Measurements from ENCODE around the gene TFAP2C.
"Not testable (repeated sequence)": the region's sequence is repeated elsewhere in the genome, so short reads cannot be mapped to it uniquely, and the experiment has no call there.

Gene TFAP2C

DNA sequence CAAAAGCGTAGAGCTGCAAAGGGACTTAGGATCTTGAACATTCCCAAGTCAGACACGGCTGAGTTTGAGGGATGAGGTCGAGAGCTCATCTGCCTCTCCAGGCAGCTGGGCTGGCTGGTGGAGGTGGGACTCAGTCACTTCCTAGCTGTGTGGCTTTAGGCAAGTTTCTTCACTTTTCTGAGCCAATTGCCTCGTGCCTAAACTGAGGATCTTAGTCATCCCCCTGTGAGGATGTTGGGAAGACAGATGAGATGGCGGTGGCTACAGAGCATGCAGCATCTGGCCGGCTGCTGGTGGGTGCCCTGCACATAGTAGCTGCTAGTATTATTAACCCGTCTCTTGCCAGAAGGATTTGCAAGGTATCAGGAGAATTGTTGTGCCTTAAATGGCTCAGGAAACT, 27.5 kb downstream of the TFAP2C start:
- Histone ChIP-seq H3K9me3 (ENCODE audit: insufficient read depth, low read length) (no peaks in the 10 kb centered on the region), H3K4me1 (ENCODE audit: insufficient read depth, insufficient read length) (peaks cover 6% of the 10 kb centered on the region), H3K9ac (ENCODE audit: insufficient read length, low read depth) (no peak overlapping the region), H3K36me3 (ENCODE audit: insufficient read depth, insufficient read length, low read length) (no peaks in the 10 kb centered on the region), H3K27me3 (ENCODE audit: insufficient read depth, insufficient read length) (no peaks in the 10 kb centered on the region), H3K4me3 (ENCODE audit: insufficient read length, low read depth) (no peak overlapping the region)
- no peak for DNase-seq (ENCODE audit: low read depth, low spot score)
- TF ChIP-seq YY1 (IDR thresholded peaks at IDR 0.05; ENCODE audit: insufficient read depth, insufficient read length) (no peak), ZNF274 (IDR thresholded peaks at IDR 0.05; ENCODE audit: low read depth, low read length) (no peak), SUZ12 (IDR thresholded peaks at IDR 0.05; ENCODE audit: extremely low read depth, insufficient read depth, insufficient read length) (no peak)

- Histone ChIP-seq H3K9me3 (ENCODE audit: insufficient read depth, low read length) (no peaks in the 10 kb centered on the region), H3K9ac (ENCODE audit: insufficient read length, low read depth) (no peak overlapping the region), H3K4me1 (ENCODE audit: insufficient read depth, insufficient read length) (peaks cover 6% of the 10 kb centered on the region), H3K27me3 (ENCODE audit: insufficient read depth, insufficient read length) (no peaks in the 10 kb centered on the region), H3K4me3 (ENCODE audit: insufficient read length, low read depth) (no peak overlapping the region), H3K36me3 (ENCODE audit: insufficient read depth, insufficient read length, low read length) (no peaks in the 10 kb centered on the region)
- no peak for DNase-seq (ENCODE audit: low read depth, low spot score)
- TF ChIP-seq ZNF274 (IDR thresholded peaks at IDR 0.05; ENCODE audit: low read depth, low read length) (no peak), SUZ12 (IDR thresholded peaks at IDR 0.05; ENCODE audit: extremely low read depth, insufficient read depth, insufficient read length) (no peak), YY1 (IDR thresholded peaks at IDR 0.05; ENCODE audit: insufficient read depth, insufficient read length) (no peak)
These were observed 28.8 kb downstream of the TFAP2C start for GRCh38 chr20:56657879-56658278.

DNA sequence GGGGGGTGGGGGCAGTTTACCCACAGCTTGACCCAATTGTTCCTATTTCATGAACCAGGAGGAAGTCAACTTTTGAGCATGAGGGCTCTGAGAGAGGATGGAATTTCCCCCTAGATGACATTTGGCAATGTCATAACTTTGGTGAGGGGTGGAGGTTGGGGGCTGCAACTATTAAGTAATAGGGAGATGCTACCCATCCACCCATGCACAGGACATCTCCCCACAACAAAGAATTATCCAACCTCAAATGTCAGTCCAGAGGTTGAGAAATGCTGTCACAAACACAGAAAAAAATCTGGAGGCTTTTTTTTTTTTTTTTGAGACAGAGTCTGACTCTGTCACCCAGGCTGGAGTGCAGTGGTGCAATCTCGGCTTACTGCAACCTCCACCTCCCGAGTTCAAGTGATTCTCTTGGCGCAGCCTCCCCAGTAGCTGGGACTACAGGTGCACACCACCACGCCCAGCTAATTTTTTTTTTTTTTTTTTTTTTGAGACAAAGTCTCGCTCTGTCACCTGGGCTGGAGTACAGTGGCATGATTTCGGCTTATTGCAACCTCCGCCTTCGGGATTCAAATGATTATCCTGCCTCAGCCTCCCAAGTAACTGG, 29.3 kb downstream of the TFAP2C start:
- H3K9ac ChIP-seq (ENCODE audit: insufficient read length, low read depth); DNase-seq (ENCODE audit: low read depth, low spot score); H3K4me3 ChIP-seq (ENCODE audit: insufficient read length, low read depth); H3K36me3 ChIP-seq (ENCODE audit: insufficient read depth, insufficient read length, low read length); H3K4me1 ChIP-seq (ENCODE audit: insufficient read depth, insufficient read length); H3K27me3 ChIP-seq (ENCODE audit: insufficient read depth, insufficient read length); H3K9me3 ChIP-seq (ENCODE audit: insufficient read depth, low read length): not testable (repeated sequence)

DNA sequence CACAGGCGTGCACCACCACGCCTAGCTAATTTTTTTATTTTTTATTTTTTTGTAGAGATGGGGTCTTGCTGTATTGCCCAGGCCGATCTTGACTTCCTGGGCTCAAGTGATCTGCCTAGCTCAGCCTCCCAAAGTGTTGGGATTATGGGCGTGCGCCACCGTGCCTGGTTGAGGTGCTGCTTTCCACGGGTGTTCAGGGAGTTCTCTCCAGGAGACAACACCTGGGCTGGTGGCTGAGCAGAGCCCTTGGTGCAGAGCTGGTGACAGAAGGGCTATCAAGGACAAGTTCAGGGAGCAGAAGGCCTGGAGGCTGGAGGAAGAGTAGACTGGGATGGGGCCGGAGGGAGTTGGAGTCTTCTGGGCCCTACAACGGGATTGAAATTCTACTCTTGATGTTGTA, 34.6 kb downstream of the TFAP2C start:
- Histone ChIP-seq H3K9ac (ENCODE audit: insufficient read length, low read depth) (no peak overlapping the region), H3K4me1 (ENCODE audit: insufficient read depth, insufficient read length) (peaks cover 9% of the 10 kb centered on the region), H3K27me3 (ENCODE audit: insufficient read depth, insufficient read length) (no peaks in the 10 kb centered on the region), H3K4me3 (ENCODE audit: insufficient read length, low read depth) (no peak overlapping the region), H3K9me3 (ENCODE audit: insufficient read depth, low read length) (no peaks in the 10 kb centered on the region), H3K36me3 (ENCODE audit: insufficient read depth, insufficient read length, low read length) (no peaks in the 10 kb centered on the region)
- no peak for TF ChIP-seq YY1 (IDR thresholded peaks at IDR 0.05; ENCODE audit: insufficient read depth, insufficient read length)
- TF ChIP-seq ZNF274 (IDR thresholded peaks at IDR 0.05; ENCODE audit: low read depth, low read length): no peak
- no peak for TF ChIP-seq SUZ12 (IDR thresholded peaks at IDR 0.05; ENCODE audit: extremely low read depth, insufficient read depth, insufficient read length)
- no peak for DNase-seq (ENCODE audit: low read depth, low spot score)

- H3K27me3 ChIP-seq (ENCODE audit: insufficient read depth, insufficient read length): no peaks in the 10 kb centered on the region
- no peak overlapping the region for H3K9ac ChIP-seq (ENCODE audit: insufficient read length, low read depth)
- H3K36me3 ChIP-seq (ENCODE audit: insufficient read depth, insufficient read length, low read length): no peaks in the 10 kb centered on the region
- H3K4me1 ChIP-seq (ENCODE audit: insufficient read depth, insufficient read length): peaks cover 7% of the 10 kb centered on the region
- H3K4me3 ChIP-seq (ENCODE audit: insufficient read length, low read depth): no peak overlapping the region
- TF ChIP-seq SUZ12 (IDR thresholded peaks at IDR 0.05; ENCODE audit: extremely low read depth, insufficient read depth, insufficient read length): no peak
- no peak for TF ChIP-seq ZNF274 (IDR thresholded peaks at IDR 0.05; ENCODE audit: low read depth, low read length)
- TF ChIP-seq YY1 (IDR thresholded peaks at IDR 0.05; ENCODE audit: insufficient read depth, insufficient read length): no peak
- no peaks in the 10 kb centered on the region for H3K9me3 ChIP-seq (ENCODE audit: insufficient read depth, low read length)
- DNase-seq (ENCODE audit: low read depth, low spot score): no peak
These were observed 35.7 kb downstream of the TFAP2C start for GRCh38 chr20:56664796-56665195.

DNA sequence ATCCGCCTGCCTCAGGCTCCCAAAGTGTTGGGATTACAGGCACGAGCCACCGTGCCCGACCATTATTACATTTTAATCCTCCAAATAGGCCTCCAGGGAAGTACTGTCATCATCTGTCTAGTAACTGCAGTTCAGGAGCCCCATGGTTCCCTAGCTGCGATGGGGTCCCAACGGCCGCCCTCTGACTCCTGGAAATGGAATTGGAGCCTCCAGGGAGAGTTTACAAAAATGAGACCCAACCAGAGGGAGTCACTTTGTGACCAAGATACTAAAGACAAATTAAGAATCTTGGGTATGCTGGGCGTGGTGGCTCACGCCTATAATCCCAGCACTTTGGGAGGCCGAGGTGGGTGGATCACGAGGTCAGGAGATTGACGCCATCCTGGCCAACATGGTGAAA, 36.7 kb downstream of the TFAP2C start:
- Histone ChIP-seq H3K9me3 (ENCODE audit: insufficient read depth, low read length) (no peaks in the 10 kb centered on the region), H3K9ac (ENCODE audit: insufficient read length, low read depth) (no peak overlapping the region), H3K27me3 (ENCODE audit: insufficient read depth, insufficient read length) (no peaks in the 10 kb centered on the region), H3K4me1 (ENCODE audit: insufficient read depth, insufficient read length) (peaks cover 6% of the 10 kb centered on the region), H3K4me3 (ENCODE audit: insufficient read length, low read depth) (no peak overlapping the region), H3K36me3 (ENCODE audit: insufficient read depth, insufficient read length, low read length) (no peaks in the 10 kb centered on the region)
- DNase-seq (ENCODE audit: low read depth, low spot score): no peak
- TF ChIP-seq SUZ12 (IDR thresholded peaks at IDR 0.05; ENCODE audit: extremely low read depth, insufficient read depth, insufficient read length) (no peak), ZNF274 (IDR thresholded peaks at IDR 0.05; ENCODE audit: low read depth, low read length) (no peak), YY1 (IDR thresholded peaks at IDR 0.05; ENCODE audit: insufficient read depth, insufficient read length) (no peak)

DNA sequence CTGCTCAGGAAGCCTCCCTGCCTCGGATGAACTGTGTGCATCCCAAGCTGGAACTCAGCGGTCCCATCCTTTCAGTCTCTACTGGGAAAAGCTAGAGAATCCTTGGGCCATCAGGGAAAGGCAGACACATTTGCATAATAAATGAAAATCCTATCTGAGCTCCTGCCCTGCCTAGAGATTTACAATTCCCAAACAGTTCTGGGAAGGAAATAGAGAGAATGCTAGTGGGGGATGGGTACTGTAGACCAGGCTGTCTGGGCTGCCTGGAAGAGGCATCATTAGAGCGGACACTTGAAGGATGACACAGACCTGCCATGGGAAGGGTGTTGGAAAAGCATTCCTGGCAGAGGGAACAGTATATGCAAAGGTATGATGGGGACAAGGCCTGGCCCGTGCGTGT, 44.3 kb downstream of the TFAP2C start:
- H3K9me3 ChIP-seq (ENCODE audit: insufficient read depth, low read length): no peaks in the 10 kb centered on the region
- peaks cover 15% of the 10 kb centered on the region for H3K4me1 ChIP-seq (ENCODE audit: insufficient read depth, insufficient read length)
- TF ChIP-seq YY1 (IDR thresholded peaks at IDR 0.05; ENCODE audit: insufficient read depth, insufficient read length): no peak
- TF ChIP-seq SUZ12 (IDR thresholded peaks at IDR 0.05; ENCODE audit: extremely low read depth, insufficient read depth, insufficient read length): no peak
- TF ChIP-seq ZNF274 (IDR thresholded peaks at IDR 0.05; ENCODE audit: low read depth, low read length): no peak
- H3K9ac ChIP-seq (ENCODE audit: insufficient read length, low read depth): no peak overlapping the region
- DNase-seq (ENCODE audit: low read depth, low spot score): peak; percentile 32
- no peak overlapping the region for H3K4me3 ChIP-seq (ENCODE audit: insufficient read length, low read depth)
- no peaks in the 10 kb centered on the region for H3K36me3 ChIP-seq (ENCODE audit: insufficient read depth, insufficient read length, low read length)
- no peaks in the 10 kb centered on the region for H3K27me3 ChIP-seq (ENCODE audit: insufficient read depth, insufficient read length)

DNA sequence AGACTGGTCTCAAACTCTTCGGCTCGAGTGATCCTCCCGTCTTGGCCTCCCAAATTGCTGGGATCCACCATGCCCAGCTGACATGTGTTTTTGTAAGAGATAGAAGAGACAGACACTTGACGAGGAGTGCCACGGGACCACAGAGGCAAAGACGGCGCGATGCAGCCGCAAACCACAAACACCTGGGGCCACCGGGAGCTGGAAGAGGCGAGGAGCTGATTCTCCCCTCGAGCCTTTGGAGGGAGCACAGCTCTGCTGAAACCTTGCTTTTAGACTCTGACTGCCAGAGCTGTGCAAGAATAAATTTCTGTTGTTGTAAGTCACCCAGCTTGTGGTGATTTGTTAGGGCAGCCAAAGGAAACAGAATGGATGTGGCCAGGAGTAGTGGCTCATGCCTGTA, 46.9 kb downstream of the TFAP2C start:
- no peaks in the 10 kb centered on the region for H3K27me3 ChIP-seq (ENCODE audit: insufficient read depth, insufficient read length)
- H3K9ac ChIP-seq (ENCODE audit: insufficient read length, low read depth): no peak overlapping the region

More for the DNA sequence above, 46.9 kb downstream of the TFAP2C start:
- H3K4me3 ChIP-seq (ENCODE audit: insufficient read length, low read depth): no peak overlapping the region
- TF ChIP-seq ZNF274 (IDR thresholded peaks at IDR 0.05; ENCODE audit: low read depth, low read length) (no peak), YY1 (IDR thresholded peaks at IDR 0.05; ENCODE audit: insufficient read depth, insufficient read length) (no peak), SUZ12 (IDR thresholded peaks at IDR 0.05; ENCODE audit: extremely low read depth, insufficient read depth, insufficient read length) (no peak)
- no peaks in the 10 kb centered on the region for H3K36me3 ChIP-seq (ENCODE audit: insufficient read depth, insufficient read length, low read length)
- no peaks in the 10 kb centered on the region for H3K9me3 ChIP-seq (ENCODE audit: insufficient read depth, low read length)
- peaks cover 15% of the 10 kb centered on the region for H3K4me1 ChIP-seq (ENCODE audit: insufficient read depth, insufficient read length)
- no peak for DNase-seq (ENCODE audit: low read depth, low spot score)
